KG1 (cell line): Measurements from ENCODE around the gene GRM3.

Experiments used
- DNase-seq: peaks from one replicate; lab custom pipeline; 2025; lab: John Stamatoyannopoulos, UW

Gene GRM3

GRCh38 chr7:86786376-86786775, 142.7 kb downstream of the GRM3 start:
- no peak for DNase-seq

DNA sequence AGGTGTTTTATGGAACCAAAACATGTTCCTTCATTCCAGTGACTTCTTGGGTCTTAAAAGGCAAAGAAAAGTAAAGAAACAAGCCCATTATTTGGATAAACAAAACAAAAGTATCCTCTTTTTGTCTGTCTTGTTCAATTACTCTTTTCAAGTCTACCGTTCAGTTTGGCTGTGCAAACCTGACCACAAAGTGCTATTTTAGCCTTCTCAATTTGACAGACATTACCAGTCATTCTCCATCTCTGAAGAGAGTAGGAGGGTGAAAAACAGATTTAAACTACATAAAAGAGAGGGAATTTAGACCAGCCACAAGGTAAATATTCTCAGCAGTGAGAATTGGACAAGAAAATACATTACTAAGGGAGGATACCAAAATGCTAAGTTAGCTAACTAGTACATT, 145.2 kb downstream of the GRM3 start:
- no peak for DNase-seq

- DNase-seq: no peak
Measured at GRCh38 chr7:86790383-86790782, 146.7 kb downstream of the GRM3 start.

DNA sequence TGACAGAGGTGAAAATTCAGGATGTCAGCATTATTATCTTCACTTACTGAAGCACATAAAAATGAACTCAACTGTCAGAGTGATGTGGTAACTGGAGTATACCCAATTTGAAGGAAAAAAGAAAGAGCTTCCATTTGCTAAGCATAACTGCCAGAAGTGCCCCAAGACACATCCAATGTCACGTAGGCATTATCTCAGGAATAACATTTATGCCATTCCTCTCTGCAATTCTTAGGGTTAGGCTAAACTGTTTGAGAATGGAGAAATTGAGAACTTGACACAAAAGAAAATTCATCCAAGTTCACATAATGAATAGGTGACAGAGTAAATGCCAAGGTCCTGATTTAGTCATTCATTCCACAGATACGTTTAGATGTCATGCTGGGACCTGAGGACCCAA, 148.6 kb downstream of the GRM3 start:
- DNase-seq: no peak

- DNase-seq: no peak
Measured at GRCh38 chr7:86793136-86793535, 149.4 kb downstream of the GRM3 start.

DNA sequence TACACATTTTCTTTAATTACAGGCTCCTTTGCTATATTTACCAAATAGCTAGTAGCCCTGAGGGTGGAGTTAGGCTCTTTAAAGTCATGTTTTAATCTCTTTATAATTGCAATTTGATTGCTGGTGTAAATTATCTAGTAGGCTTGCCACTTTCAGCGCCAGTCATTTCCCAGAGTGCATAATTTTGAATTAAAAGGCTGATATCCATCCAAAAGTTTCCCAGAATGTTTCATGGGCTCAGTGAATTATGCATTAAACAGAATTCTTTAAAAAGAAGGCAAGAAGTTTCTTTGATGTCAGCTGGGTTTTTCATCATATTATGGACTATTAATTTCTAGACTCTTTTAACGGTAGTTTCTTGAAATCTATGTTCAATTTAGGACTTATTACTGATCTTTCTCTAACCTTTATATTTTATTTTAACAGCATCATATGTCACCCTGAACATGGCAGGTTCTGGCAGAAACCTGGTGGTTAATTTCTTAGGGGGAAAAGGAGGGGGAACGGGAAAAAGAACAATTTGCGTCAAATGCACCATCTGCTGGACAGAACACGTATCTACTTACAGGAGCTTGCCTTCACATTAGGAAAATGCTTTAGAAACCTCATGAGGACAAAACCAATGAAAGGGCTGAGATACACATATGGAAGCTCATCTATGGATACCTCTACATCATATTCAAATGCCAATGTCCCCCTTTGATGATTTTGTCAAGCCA, 171.1 kb downstream of the GRM3 start:
- no peak for DNase-seq

DNA sequence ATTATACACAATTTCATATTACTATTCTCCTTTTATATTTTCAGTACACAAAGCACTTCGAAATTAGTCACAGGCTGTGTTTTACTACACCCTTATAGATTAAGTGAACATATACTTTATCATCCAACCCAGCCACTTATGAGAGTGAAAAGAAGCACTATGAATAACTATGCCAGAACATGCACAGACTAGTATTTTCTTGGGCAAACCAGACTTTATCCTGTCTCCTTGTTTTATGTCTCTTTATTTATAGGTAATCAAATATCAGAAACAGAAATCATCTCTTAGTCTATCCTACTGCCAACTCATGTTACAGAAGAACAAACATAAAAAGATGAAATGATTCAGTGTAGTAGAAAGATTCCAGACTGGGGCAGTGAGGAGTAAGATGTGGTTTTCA, 171.8 kb downstream of the GRM3 start:
- no peak for DNase-seq

DNA sequence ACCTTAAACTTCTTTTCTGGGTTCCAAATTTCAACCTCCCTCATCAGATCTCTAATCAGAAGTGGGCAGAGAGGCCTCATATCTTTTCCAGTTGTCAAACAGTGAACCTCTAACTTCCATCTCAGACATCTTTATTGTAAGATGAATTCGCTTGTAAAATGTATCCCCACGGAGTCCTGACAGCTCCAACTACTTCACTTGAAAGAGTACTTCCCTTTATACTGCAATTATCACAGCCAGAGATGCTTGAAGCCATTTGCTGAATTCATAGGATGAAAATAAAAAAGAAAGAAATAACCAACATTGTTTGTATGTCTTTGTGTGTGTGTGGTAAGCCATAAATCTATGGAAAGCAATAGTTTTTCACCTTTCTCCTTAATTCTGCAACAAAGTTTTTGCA, 175.2 kb downstream of the GRM3 start:
- DNase-seq: no peak

GRCh38 chr7:86823769-86824168, 180.1 kb downstream of the GRM3 start:
- no peak for DNase-seq

DNA sequence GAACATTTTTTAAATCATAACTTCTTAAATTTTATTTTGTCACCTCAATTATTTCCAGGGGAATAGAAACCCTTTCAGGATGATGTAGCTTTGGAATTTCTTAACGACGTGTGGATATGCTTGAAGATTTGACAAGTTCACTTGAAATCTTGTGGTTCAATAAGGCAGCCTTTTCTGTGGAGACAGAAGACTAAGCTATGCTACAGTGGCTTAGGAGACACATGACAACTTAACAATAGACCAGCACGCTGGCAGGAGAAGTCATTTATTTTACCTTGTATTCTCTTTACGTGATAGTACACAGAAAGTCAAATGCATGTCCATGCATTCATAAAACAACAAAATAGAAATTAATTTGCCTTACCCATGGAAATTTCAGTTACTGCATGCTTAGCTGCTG, 181.6 kb downstream of the GRM3 start:
- DNase-seq: no peak

DNA sequence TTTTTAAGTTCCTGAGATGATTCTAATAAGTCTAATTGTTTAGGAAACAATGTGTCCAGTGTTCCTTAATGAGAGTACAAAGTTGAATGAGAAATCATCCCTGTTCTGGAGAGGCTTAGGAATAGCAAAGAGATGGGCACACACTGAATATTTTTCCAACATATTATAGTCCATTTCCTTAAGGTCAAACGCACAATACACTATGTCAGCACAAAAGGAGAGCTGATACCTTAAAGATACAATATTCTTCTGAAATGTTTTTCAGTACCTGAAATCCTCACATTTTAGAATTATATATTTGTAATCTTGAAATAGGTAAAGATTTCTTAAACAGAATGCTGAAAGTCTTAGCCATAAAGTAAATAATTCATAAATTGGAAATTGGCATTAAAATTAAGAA, 183.2 kb downstream of the GRM3 start:
- DNase-seq: no peak

- DNase-seq: no peak
Measured at GRCh38 chr7:86833360-86833759, 189.7 kb downstream of the GRM3 start.

DNA sequence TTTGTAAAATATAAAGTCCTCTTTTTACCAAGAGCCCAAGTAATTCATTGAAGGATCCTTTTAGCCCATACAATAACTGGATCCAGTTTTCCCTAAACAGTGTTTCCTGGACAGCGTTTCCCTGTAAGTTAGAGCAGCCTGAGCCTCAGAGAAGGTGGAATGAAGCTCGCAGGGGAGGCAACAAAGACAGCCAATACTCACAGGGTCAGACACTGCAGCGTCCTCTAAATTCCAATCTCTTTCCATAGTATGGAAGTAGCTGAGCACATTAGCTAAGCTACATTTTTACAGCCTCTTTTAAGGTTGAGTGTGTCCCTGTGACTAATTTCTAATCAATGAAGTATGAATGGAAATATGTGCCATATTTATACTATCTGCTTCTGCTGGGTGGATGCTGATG, 193.5 kb downstream of the GRM3 start:
- DNase-seq: no peak

- DNase-seq: no peak
Measured at GRCh38 chr7:86844608-86845007, 200.9 kb downstream of the GRM3 start.

DNA sequence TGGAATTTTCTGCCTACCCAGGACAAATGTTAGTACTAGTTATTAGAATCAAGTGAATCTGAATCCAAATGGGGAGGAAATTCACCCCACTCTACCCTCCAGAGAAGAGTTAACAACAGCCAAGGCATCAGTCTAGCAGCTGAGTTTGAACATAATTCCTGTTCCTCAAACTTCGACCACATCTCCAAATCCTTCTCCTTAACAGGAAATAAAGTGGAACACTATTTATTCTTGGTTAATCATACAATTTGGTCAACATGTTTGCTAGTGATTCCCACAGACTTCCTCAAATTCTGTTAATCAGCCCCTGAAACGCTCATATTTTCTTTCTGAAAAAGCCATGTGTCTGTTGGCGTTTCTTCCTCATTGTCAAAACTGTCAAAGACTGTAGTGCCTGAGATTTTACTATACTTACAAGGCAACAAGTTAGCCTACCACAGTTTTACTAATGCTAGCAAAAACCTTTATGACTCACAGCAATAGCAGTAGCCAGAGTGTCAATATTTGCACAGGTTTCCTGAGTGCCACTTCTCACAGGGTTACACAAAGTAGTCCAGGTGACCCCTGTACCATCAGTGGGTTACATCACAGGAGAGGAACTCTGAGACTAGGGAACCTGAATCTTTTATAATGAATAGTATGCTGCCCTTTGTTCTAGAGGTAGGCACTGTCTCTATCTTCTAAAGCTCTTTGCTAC, 202.9 kb downstream of the GRM3 start:
- no peak for DNase-seq

- DNase-seq: no peak
Measured at GRCh38 chr7:86848226-86848625, 204.5 kb downstream of the GRM3 start.

- DNase-seq: no peak
Measured at GRCh38 chr7:86851566-86851965, 207.9 kb downstream of the GRM3 start.

GRCh38 chr7:86863452-86863851, 219.7 kb downstream of the GRM3 start:
- no peak for DNase-seq

DNA sequence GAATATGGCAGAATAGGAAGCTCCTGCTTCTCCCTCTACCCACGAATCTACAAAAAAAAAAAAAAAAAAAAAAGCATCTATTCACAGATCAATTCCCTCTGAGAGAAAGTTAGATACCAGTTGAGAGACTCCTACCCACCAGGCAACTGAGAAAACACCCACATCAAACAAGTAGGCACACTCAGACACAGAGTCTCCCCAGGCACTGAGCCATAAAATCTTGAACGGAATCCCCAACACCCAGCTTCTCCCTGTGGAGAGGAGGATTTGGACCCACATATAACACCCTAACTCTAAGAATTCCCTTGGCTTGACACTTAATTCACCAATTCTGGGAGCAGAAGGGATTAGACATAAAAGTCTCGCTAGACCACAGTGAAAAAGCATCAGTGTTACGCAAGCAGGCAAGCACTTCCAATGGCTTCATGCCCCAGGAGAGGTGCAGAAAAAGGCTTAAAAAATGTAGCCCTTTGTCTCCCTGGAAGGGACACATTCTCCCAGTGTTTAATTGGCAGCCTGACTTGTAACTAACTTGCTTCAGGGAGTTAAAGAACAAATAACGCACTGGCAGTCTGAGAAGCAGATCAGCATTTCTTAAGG, 223.6 kb downstream of the GRM3 start:
- DNase-seq: no peak

DNA sequence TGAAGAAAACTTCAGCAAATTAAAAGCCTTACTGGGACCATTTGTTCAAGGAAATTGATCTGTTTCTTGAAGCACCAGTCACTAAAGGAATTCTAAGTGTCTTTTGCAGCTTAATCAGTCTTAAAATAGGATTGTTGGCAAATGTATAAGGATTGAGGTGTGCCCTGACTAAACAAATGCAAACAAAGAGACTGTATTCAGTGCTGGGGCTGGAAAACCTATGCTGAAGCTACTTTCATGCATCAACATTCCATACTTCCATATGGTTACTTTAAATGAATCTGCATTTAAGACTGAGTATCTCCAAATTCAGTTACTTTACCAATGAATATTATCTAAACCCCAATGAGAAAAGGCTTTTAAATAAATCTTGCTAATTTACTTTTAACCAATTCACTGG, 232.4 kb downstream of the GRM3 start:
- DNase-seq: no peak

DNA sequence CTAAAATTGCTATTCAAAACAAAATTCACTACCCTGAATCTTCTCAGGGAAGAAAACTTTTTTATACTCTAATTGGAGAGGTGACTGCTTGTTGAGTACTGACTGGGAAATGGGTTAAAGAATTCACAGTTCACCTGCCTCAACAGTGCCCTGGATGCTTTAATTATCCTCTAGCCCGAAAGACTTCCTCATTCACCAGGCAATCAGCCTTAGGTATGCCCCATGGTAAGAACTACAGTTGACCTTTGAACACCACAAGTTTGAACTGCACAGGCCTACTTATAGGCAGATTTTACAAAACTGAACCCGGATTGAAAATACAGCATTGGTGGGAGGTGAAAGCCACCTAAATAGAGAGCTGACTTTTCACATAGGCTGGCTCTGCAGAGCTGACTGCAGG, 240.4 kb downstream of the GRM3 start:
- DNase-seq: no peak

GRCh38 chr7:86889501-86889900, 245.8 kb downstream of the GRM3 start:
- no peak for DNase-seq

- DNase-seq: no peak
Measured at GRCh38 chr7:86898171-86898570, 254.5 kb downstream of the GRM3 start.

- no peak for DNase-seq
Measured at GRCh38 chr7:86900886-86901285, 257.2 kb downstream of the GRM3 start.
